ENCODE results near the gene TIE1.

Gene TIE1

DNA sequence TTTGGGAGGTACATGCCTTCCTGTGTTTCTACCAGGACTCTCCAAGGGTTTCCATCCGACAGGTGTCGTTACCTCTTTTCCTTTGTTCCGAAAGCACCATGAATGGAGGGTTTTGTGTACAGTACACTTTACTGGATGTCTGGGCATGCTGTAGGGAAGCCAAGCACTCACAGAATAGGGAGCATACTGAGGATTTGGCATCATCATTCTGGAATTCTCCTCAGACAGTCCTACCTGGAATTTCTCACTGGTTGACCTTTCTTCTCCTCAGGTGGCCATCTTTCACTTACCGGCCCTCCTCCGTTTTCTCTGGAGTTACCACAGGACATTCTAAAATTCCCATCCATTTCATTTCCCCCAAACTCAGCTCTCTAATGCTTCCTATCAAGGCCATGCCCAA is 30.9 kb downstream of the TIE1 start:
- H3K27ac ChIP-seq, result no peak overlapping the region
- no peak for TF ChIP-seq ZFX (IDR thresholded peaks at IDR 0.05)
- TF ChIP-seq, protein P1, sequence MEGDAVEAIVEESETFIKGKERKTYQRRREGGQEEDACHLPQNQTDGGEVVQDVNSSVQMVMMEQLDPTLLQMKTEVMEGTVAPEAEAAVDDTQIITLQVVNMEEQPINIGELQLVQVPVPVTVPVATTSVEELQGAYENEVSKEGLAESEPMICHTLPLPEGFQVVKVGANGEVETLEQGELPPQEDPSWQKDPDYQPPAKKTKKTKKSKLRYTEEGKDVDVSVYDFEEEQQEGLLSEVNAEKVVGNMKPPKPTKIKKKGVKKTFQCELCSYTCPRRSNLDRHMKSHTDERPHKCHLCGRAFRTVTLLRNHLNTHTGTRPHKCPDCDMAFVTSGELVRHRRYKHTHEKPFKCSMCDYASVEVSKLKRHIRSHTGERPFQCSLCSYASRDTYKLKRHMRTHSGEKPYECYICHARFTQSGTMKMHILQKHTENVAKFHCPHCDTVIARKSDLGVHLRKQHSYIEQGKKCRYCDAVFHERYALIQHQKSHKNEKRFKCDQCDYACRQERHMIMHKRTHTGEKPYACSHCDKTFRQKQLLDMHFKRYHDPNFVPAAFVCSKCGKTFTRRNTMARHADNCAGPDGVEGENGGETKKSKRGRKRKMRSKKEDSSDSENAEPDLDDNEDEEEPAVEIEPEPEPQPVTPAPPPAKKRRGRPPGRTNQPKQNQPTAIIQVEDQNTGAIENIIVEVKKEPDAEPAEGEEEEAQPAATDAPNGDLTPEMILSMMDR (conservative IDR thresholded peaks at IDR 0.05), result no peak

DNA sequence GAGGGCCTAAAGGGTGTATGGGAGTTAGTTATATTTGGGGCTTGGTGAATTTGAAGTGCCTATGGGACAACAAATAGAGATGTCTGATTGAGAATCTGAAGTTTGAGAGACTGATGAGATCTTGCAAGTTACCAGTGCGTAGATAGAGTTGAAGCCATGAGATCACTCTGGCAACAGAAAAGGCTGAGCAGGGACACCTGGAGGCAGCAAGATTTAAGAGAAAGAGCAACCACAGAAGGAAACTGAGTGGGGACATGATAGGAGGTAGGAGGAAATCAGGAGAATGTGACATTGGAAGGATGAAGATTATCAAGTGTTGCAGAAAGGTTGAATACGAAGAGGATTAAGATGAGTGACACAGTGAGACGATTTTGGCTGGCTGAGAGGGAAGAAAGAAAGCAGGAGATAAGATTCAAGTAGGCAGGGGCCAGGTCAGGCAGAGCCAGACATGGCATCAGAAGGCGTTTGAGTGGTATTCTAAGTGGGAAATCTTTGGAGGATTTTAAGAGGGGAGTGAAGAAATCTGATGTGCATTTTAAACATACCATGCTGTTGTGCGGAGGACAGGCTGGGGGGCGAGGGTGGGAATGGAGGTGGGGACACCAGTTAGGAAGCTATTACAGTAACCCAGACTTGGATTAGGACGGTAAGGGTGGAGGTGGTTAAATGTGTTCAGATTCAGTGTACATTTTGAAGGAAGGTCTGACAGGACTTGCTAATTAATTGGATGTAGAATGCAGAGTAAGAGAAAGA is 33.8 kb downstream of the TIE1 start:
- H3K27ac ChIP-seq, result no peak overlapping the region
- no peak for TF ChIP-seq ZFX (IDR thresholded peaks at IDR 0.05)
- TF ChIP-seq, protein P1 (conservative IDR thresholded peaks at IDR 0.05), result no peak

DNA sequence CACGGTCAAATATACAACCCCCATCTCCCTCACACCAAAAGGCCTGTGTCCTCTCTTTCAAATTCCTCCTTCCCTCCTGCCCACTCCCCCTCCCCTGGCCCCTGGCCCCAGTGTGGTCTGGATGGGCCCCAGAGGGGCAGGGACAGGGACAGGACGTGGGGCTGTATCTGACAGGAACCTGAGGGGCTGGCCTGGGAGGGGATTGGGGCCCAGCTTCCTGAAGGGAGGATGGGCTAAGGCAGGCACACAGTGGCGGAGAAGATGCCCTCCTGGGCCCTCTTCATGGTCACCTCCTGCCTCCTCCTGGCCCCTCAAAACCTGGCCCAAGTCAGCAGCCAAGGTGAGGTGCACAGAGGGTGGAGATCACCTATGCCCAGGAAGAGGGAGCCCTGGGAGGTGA is 36.8 kb downstream of the TIE1 start, which contains the start of gene MPL:
MPL (plus strand) TSS at position 231 of the 400 bp plus-strand sequence; CDS start at position 262, 31 bp downstream.
- TF ChIP-seq ZFX (IDR thresholded peaks at IDR 0.05), result no peak
- TF ChIP-seq, protein P1 (conservative IDR thresholded peaks at IDR 0.05), result no peak

DNA sequence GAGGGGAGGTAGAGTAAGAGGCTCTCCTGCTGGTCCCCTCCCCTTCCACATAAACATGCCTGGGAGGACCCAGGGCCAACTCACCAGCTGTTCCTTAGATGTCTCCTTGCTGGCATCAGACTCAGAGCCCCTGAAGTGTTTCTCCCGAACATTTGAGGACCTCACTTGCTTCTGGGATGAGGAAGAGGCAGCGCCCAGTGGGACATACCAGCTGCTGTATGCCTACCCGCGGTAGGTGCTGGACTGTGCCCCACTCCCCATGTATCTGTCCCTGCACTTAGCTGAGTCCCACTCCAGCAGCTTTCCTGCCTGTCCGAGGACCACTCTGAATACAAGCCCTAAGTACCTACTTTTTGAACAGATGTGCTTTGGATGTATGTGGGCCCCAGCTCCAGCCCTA is 37.2 kb downstream of the TIE1 start:
- TF ChIP-seq ZFX (IDR thresholded peaks at IDR 0.05), result no peak
- TF ChIP-seq, protein P1 (conservative IDR thresholded peaks at IDR 0.05), result no peak
- H3K27ac ChIP-seq, result no peak overlapping the region

More for the DNA sequence above, 36.8 kb downstream of the TIE1 start, which contains the start of gene MPL:
- H3K27ac ChIP-seq, result no peak within 1 kb of the TSS

DNA sequence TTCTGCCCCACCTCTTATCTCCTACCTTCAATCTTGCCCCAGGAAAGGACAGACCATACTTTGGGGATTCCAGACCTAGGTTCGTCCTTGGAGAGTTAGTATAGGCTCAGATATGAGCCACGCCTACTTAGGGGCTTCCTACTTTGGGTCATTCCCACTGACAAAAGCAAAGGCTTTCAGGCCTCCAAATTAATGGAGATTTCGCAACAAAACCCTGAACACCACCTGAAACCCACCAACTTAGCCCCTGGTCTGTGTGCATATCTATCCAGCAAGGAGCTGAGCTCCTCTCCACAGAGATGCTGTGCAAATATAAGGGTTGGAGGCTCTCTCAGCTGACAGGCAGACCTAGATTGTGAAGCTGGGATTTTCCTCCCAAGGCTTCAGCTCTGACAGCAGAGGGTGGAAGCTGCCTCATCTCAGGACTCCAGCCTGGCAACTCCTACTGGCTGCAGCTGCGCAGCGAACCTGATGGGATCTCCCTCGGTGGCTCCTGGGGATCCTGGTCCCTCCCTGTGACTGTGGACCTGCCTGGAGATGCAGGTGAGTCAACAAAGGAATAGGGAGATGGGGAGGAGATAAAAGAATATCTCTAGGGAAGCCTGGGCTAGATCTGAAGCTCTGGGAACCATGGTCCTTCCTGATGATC is 38.9 kb downstream of the TIE1 start:
- TF ChIP-seq ZFX (IDR thresholded peaks at IDR 0.05), result no peak
- TF ChIP-seq, protein P1 (conservative IDR thresholded peaks at IDR 0.05), result no peak

DNA sequence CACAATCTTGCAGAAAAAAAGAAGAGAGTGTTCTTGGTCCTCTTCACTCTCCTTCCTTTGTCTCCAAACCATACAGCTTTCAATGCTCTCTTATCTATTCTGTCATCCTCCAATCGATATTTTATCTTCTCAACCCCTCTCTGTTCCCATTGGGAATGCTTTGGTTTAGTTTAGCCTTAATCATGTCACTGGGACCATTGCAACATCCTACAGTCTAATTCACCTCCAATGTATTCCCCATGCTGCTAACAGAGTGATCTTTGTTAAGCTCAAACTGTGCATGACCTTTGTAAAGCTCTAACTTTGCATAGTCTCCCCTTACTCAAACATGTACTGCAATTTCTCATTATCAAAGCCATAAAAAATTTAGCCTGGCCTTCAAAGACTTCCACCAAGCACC is 39.8 kb downstream of the TIE1 start:
- TF ChIP-seq, protein P1 (conservative IDR thresholded peaks at IDR 0.05), result no peak
- TF ChIP-seq ZFX (IDR thresholded peaks at IDR 0.05), result no peak
- no peak overlapping the region for H3K27ac ChIP-seq

More for the DNA sequence above, 38.9 kb downstream of the TIE1 start:
- H3K27ac ChIP-seq, result no peak overlapping the region

DNA sequence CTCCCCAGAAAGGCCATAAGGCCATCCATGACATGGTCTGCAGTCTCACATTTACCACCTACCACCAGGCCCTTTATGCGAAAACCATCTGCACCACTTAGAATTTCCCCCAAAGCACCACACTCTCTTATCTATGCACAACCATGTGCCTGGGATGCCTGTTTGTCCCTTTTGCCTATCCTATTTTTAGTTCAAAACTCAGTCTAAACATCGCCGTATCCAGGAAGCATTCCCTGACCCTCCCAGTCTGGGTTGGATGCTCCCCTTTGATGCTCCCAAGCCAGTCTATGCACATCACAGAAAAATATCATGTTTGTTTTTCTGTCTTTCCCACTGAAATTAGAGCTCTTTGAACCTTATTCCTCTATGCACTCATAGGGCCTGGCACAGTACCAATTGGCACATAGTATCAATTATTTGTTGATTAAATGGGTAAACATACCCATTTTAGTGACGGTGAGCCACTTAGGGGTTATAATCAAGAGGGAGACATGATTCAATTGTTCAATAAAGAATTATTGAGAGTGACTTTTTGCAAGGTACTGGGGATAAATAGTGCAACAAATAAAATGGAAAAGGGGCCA is 43.6 kb downstream of the TIE1 start:
- TF ChIP-seq ZFX (IDR thresholded peaks at IDR 0.05), result no peak
- TF ChIP-seq, protein P1 (conservative IDR thresholded peaks at IDR 0.05), result no peak
- no peak overlapping the region for H3K27ac ChIP-seq

All from C4-2B (cell line).